Ovary (tissue), 3 donors: ENCODE data around the gene RASA4.
"Not testable (repeated sequence)": the region's sequence is repeated elsewhere in the genome, so short reads cannot be mapped to it uniquely, and the experiment has no call there.

ENCODE experiments used
- CTCF ChIP-seq, 3 donors: fragments of 450-650 bp in 2 of 3; fragments of 200-600 bp in 1 of 3; IDR thresholded peaks; one replicate each; pipeline versions ENCODE4 v1.5.1 to v1.8.0; 2016 to 2022; ENCODE audit warnings: antibody characterized with exemption in 3 of 3, mild to moderate bottlenecking in 1 of 3
- EP300 ChIP-seq: sonication (generic); formaldehyde crosslinking; IDR thresholded peaks from one replicate; pipeline ENCODE4 v1.6.1; 2017; ENCODE audit warnings: antibody characterized with exemption
- POLR2A ChIP-seq: fragments of 450-650 bp; IDR thresholded peaks from one replicate; pipeline ENCODE4 v1.6.1; 2017; ENCODE audit warnings: antibody characterized with exemption, mild to moderate bottlenecking, moderate library complexity
- donor health status: DM: no; HTN: no; CAD: no.

GRCh38 chr7:102576363-102576762, 40.2 kb downstream of the RASA4 start:
- not testable (repeated sequence) for TF ChIP-seq POLR2A; CTCF (IDR thresholded peaks at IDR 0.05); EP300
